Amniotic epithelial cell (primary cell): ENCODE data around the gene SPRYD4.

Experiments
- DNase-seq: peaks from one replicate; pipeline ENCODE4 v3.0.0-alpha.2; 2010; ENCODE audit warnings: low read depth

Gene SPRYD4

GRCh38 chr12:56468216-56469006 lies at the start of gene SPRYD4:
SPRYD4 (plus strand) TSS chr12:56468578; CDS start chr12:56468592, 14 bp downstream.
- DNase-seq: peak; percentile 86

- no peak for DNase-seq
Measured at GRCh38 chr12:56420411-56420810, 48.0 kb upstream of the SPRYD4 start.

- no peak for DNase-seq
Measured at GRCh38 chr12:56425193-56425592, 43.2 kb upstream of the SPRYD4 start.

GRCh38 chr12:56425940-56426438 lies 42.4 kb upstream of the SPRYD4 start:
- DNase-seq: no peak

- no peak for DNase-seq
Measured at GRCh38 chr12:56431288-56431687, 37.1 kb upstream of the SPRYD4 start.

- DNase-seq: peak; percentile 85
Measured at GRCh38 chr12:56431850-56432249, 36.5 kb upstream of the SPRYD4 start.

GRCh38 chr12:56434828-56435227 lies 33.5 kb upstream of the SPRYD4 start:
- peak; percentile 40 for DNase-seq

- no peak for DNase-seq
Measured at GRCh38 chr12:56437430-56438176, 30.8 kb upstream of the SPRYD4 start.

- DNase-seq: peak; percentile 33
Measured at GRCh38 chr12:56443208-56443607, 25.2 kb upstream of the SPRYD4 start.

- peak; percentile 80 for DNase-seq
Measured at GRCh38 chr12:56448860-56449621, 19.3 kb upstream of the SPRYD4 start, which contains the start of gene TIMELESS. TIMELESS (minus strand) TSS chr12:56449426; CDS start chr12:56434170, 15,256 bp downstream.

GRCh38 chr12:56449622-56449984 lies 18.8 kb upstream of the SPRYD4 start:
- no peak for DNase-seq

GRCh38 chr12:56450241-56450640 lies 18.1 kb upstream of the SPRYD4 start:
- no peak for DNase-seq

- DNase-seq: no peak
Measured at GRCh38 chr12:56451147-56451546, 17.2 kb upstream of the SPRYD4 start.

GRCh38 chr12:56454557-56454956 lies 13.8 kb upstream of the SPRYD4 start, which contains the start of gene MIP:
MIP (minus strand) TSS chr12:56454657; CDS start chr12:56454613, 44 bp downstream.
- no peak for DNase-seq

GRCh38 chr12:56457817-56458216 lies 10.6 kb upstream of the SPRYD4 start:
- no peak for DNase-seq

- peak; percentile 23 for DNase-seq
Measured at GRCh38 chr12:56461235-56462159, 6.9 kb upstream of the SPRYD4 start.

GRCh38 chr12:56462565-56462964 lies 5.8 kb upstream of the SPRYD4 start:
- DNase-seq: no peak

GRCh38 chr12:56469007-56469930 lies 891 bp downstream of the SPRYD4 start:
- DNase-seq: no peak

GRCh38 chr12:56474389-56474788 lies 6.0 kb downstream of the SPRYD4 start:
- no peak for DNase-seq

- no peak for DNase-seq
Measured at GRCh38 chr12:56476143-56476542, 7.8 kb downstream of the SPRYD4 start.
